ENCODE results near the gene SH2D6. TPM values are rescaled to one million over a fixed set of nuclear protein-coding genes. Genes with fewer than 3 reads are reported as not detected.
A peak's percentile ranks its signal among the peaks of the same experiment; 100 is the strongest.

SH2D6 gene
- total RNA-seq, 1 donor from 2014 or later = 0.07 TPM

DNA sequence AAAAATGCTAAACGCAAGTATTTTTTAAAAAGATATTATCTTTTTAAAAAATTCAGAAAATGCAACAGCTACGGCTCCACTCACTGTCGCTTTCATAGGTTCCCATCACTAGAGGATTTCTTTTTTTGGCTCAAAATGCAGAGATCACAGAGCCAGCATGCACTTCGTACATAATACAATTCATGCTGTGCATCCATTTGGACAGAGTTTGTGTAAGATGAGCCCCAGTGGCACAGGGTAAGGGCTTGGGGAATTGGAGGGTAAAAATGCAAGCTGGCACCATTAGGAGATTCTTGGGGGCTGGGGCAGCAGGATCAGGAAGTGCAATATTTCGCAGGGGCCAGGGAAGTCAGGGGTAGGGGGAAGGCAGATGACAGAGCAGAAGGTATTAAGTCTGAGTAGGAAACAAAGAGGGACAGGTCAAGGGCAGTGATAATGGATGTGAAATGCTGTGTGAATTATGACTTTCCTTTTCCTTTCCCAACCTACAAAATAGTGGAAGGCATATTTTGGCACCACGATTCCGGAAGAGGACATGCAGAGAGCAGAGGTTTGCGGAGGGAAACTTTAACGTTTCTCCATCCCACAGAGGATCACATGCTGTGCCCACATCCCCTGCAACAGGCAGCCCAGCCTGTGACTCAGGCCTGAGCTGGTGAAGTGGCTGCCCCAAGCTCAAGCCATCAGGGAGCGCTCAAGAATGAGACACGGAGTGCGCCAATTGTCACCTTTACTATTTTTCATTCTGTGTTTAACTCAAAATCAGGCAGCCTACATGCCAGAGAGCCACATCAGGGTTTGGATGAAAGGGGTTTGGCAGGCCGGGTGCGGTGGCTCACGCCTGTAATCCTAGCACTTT, 13.1 kb upstream of the SH2D6 start:
- Histone ChIP-seq H3K9me3 (ENCODE audit: low read depth) (no peaks in the 10 kb centered on the region), H3K4me3 (no peak overlapping the region), H3K79me2 (ENCODE audit: low read depth) (no peaks in the 10 kb centered on the region), H3K36me3 (no peaks in the 10 kb centered on the region), H3K4me1 (peaks cover 2% of the 10 kb centered on the region), H4K20me1 (ENCODE audit: low read depth) (no peaks in the 10 kb centered on the region), H3K4me2 (no peak overlapping the region), H3F3A (ENCODE audit: low read depth) (no peaks in the 10 kb centered on the region), H2AFZ (replicated peaks) (no peak overlapping the region), H3K27me3 (no peaks in the 10 kb centered on the region), H3K27ac (no peak overlapping the region), H3K9ac (no peak overlapping the region)
- H3K4me1 Mint-ChIP-seq = peaks cover 19% of the 10 kb centered on the region
- H3K36me3 Mint-ChIP-seq = peaks cover 3% of the 10 kb centered on the region
- peak overlapping the region; percentile 39 for H3K4me3 Mint-ChIP-seq
- H3K27me3 Mint-ChIP-seq (ENCODE audit: insufficient read depth, low read depth) = peaks cover 13% of the 10 kb centered on the region
- peak overlapping the region; percentile 78 for H3K27ac Mint-ChIP-seq
- H3K9me3 Mint-ChIP-seq = peaks cover 12% of the 10 kb centered on the region
- DNase-seq (ENCODE audit: low spot score) = no peak
- TF ChIP-seq EZH2 (IDR thresholded peaks at IDR 0.05) = no peak
- no peak for TF ChIP-seq CTCF (IDR thresholded peaks at IDR 0.05)
- TF ChIP-seq EZH2phosphoT487 (IDR thresholded peaks at IDR 0.05) = no peak

GRCh38 chr2:85409845-85410583, 8.5 kb upstream of the SH2D6 start, which contains the start of gene CAPG:
Gene CAPG (minus strand): TSS chr2:85410366. CDS start chr2:85402145, 8,221 bp downstream.
- Histone ChIP-seq H3K4me2 (no peak within 1 kb of the TSS), H3K79me2 (ENCODE audit: low read depth) (no peaks in the 10 kb centered on the region), H3K9ac (no peak within 1 kb of the TSS), H3K36me3 (no peaks in the 10 kb centered on the region), H3K27me3 (peaks cover 18% of the 10 kb centered on the region), H3K4me1 (peaks cover 2% of the 10 kb centered on the region), H2AFZ (replicated peaks) (no peak within 1 kb of the TSS), H3K27ac (no peak within 1 kb of the TSS), H3K4me3 (no peak within 1 kb of the TSS), H3K9me3 (ENCODE audit: low read depth) (no peaks in the 10 kb centered on the region), H4K20me1 (ENCODE audit: low read depth) (no peaks in the 10 kb centered on the region), H3F3A (ENCODE audit: low read depth) (peaks cover 7% of the 10 kb centered on the region)
- H3K4me3 Mint-ChIP-seq = no peak within 1 kb of the TSS
- TF ChIP-seq CTCF (IDR thresholded peaks at IDR 0.05) (no peak), EZH2 (IDR thresholded peaks at IDR 0.05) (no peak), EZH2phosphoT487 (IDR thresholded peaks at IDR 0.05) (no peak)
- peaks cover 21% of the 10 kb centered on the region for H3K4me1 Mint-ChIP-seq
- peaks cover under 1% of the 10 kb centered on the region for H3K9me3 Mint-ChIP-seq
- peaks cover 23% of the 10 kb centered on the region for H3K27me3 Mint-ChIP-seq (ENCODE audit: insufficient read depth, low read depth)
- DNase-seq (ENCODE audit: low spot score) = no peak
- no peaks in the 10 kb centered on the region for H3K36me3 Mint-ChIP-seq
- peak within 1 kb of the TSS; percentile 76 for H3K27ac Mint-ChIP-seq

GRCh38 chr2:85410584-85411404, 7.7 kb upstream of the SH2D6 start:
- Histone ChIP-seq H3K27ac (no peak overlapping the region), H3F3A (ENCODE audit: low read depth) (peaks cover 7% of the 10 kb centered on the region), H3K27me3 (peaks cover 18% of the 10 kb centered on the region), H4K20me1 (ENCODE audit: low read depth) (no peaks in the 10 kb centered on the region), H3K36me3 (no peaks in the 10 kb centered on the region), H3K4me2 (no peak overlapping the region), H3K79me2 (ENCODE audit: low read depth) (no peaks in the 10 kb centered on the region), H2AFZ (replicated peaks) (no peak overlapping the region), H3K9ac (no peak overlapping the region), H3K9me3 (ENCODE audit: low read depth) (no peaks in the 10 kb centered on the region), H3K4me3 (no peak overlapping the region), H3K4me1 (peaks cover 2% of the 10 kb centered on the region)
- TF ChIP-seq CTCF (IDR thresholded peaks at IDR 0.05) = no peak
- TF ChIP-seq EZH2 (IDR thresholded peaks at IDR 0.05) = no peak
- no peak for TF ChIP-seq EZH2phosphoT487 (IDR thresholded peaks at IDR 0.05)
- H3K4me1 Mint-ChIP-seq = peaks cover 21% of the 10 kb centered on the region
- peak overlapping the region; percentile 76 for H3K27ac Mint-ChIP-seq
- no peaks in the 10 kb centered on the region for H3K36me3 Mint-ChIP-seq
- peaks cover 25% of the 10 kb centered on the region for H3K27me3 Mint-ChIP-seq (ENCODE audit: insufficient read depth, low read depth)
- no peak overlapping the region for H3K4me3 Mint-ChIP-seq
- DNase-seq (ENCODE audit: low spot score) = no peak
- H3K9me3 Mint-ChIP-seq = no peaks in the 10 kb centered on the region

All from neural progenitor cell (in vitro differentiated cells).